HG03045 (cell line): ENCODE results near the gene EXOG.

Source experiments
- ATAC-seq: cut with Tn5 transposase; IDR thresholded peaks from one replicate; pipeline ENCODE4 v1.9.1; 2021; ENCODE audit warnings: mild to moderate bottlenecking, moderate library complexity; ENCODE audit not compliant: unreplicated experiment

EXOG gene

GRCh38 chr3:38496131-38496910, at the start of gene EXOG:
Gene EXOG (plus strand): TSS chr3:38496340. CDS start chr3:38496368, 28 bp downstream.
- ATAC-seq = peak; percentile 92

GRCh38 chr3:38446812-38447211, 49.3 kb upstream of the EXOG start:
- ATAC-seq = no peak

GRCh38 chr3:38450853-38451252, 45.3 kb upstream of the EXOG start:
- no peak for ATAC-seq

- peak; percentile 53 for ATAC-seq
Measured at GRCh38 chr3:38453075-38453912, 42.8 kb upstream of the EXOG start, which contains the start of gene ACVR2B. Gene ACVR2B (plus strand): TSS chr3:38453890. CDS start chr3:38454323, 433 bp downstream.

- ATAC-seq = peak; percentile 12
Measured at GRCh38 chr3:38453913-38454177, 42.3 kb upstream of the EXOG start.

- ATAC-seq = peak; percentile 38
Measured at GRCh38 chr3:38454178-38454883, 41.8 kb upstream of the EXOG start.

GRCh38 chr3:38454884-38455638, 41.1 kb upstream of the EXOG start:
- ATAC-seq = peak; percentile 43

- peak; percentile 10 for ATAC-seq
Measured at GRCh38 chr3:38455639-38456430, 40.3 kb upstream of the EXOG start.

- ATAC-seq = no peak
Measured at GRCh38 chr3:38457111-38458003, 38.8 kb upstream of the EXOG start.

- ATAC-seq = no peak
Measured at GRCh38 chr3:38458796-38459498, 37.2 kb upstream of the EXOG start.

GRCh38 chr3:38459499-38460048, 36.6 kb upstream of the EXOG start:
- ATAC-seq = no peak

- no peak for ATAC-seq
Measured at GRCh38 chr3:38460377-38461270, 35.5 kb upstream of the EXOG start.

- no peak for ATAC-seq
Measured at GRCh38 chr3:38465588-38466154, 30.5 kb upstream of the EXOG start.

- no peak for ATAC-seq
Measured at GRCh38 chr3:38468765-38469164, 27.4 kb upstream of the EXOG start.

GRCh38 chr3:38469852-38470251, 26.3 kb upstream of the EXOG start:
- ATAC-seq = no peak

GRCh38 chr3:38471260-38471857, 24.8 kb upstream of the EXOG start:
- no peak for ATAC-seq
